ENCODE data around the gene PGA5.

The PGA5 gene

DNA sequence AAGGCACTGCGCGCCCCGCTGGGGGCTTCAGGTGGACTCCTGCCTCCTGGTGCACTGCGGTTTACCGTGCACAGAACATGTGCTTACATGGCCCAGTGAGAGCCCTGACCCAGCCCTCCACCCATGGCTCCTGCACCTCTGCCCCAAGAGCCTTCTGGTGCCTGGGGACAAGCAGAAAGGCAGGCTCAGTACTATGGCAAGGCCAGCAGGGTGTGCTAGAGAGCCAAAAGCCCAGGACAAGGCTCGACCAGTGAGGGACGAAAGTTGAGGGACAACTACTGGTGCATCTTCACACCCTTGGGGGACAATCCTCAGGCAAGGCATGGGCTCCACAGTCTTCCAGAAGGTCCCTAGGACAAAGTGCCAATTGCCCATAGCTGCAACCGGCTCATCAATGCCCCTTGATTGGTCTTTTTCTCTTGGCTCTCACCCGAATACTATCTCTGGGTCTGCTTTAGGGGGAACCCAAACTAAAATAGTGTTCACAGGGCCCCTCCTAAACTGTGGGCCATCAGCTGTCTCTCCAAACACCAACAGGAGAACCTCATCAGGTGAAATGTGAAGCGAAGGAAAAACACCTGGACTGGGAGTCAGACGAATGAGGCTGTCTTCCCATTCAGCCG lies 13.5 kb downstream of the PGA5 start:
- peak; percentile 94 for ATAC-seq
- TF ChIP-seq GLIS3 (CRISPR knock-in tag; IDR thresholded peaks at IDR 0.05) (no peak), ZNF70 (CRISPR knock-in tag; IDR thresholded peaks at IDR 0.05) (no peak), PPARA (CRISPR knock-in tag; IDR thresholded peaks at IDR 0.05; ENCODE audit: borderline replicate concordance) (no peak), OSR1 (CRISPR knock-in tag; IDR thresholded peaks at IDR 0.05) (no peak), ZFP30 (CRISPR knock-in tag; IDR thresholded peaks at IDR 0.05) (no peak), ESRRG (CRISPR knock-in tag; IDR thresholded peaks at IDR 0.05) (no peak), ZNF8 (CRISPR knock-in tag; IDR thresholded peaks at IDR 0.05) (no peak), TOX (CRISPR knock-in tag; IDR thresholded peaks at IDR 0.05; ENCODE audit: borderline replicate concordance) (no peak), SNAI2 (CRISPR knock-in tag; IDR thresholded peaks at IDR 0.05) (no peak), CSDC2 (CRISPR knock-in tag; IDR thresholded peaks at IDR 0.05) (no peak), ZNF565 (CRISPR knock-in tag; conservative IDR thresholded peaks at IDR 0.05; ENCODE audit: low read depth) (no peak)
- TF ChIP-seq, protein P1, sequence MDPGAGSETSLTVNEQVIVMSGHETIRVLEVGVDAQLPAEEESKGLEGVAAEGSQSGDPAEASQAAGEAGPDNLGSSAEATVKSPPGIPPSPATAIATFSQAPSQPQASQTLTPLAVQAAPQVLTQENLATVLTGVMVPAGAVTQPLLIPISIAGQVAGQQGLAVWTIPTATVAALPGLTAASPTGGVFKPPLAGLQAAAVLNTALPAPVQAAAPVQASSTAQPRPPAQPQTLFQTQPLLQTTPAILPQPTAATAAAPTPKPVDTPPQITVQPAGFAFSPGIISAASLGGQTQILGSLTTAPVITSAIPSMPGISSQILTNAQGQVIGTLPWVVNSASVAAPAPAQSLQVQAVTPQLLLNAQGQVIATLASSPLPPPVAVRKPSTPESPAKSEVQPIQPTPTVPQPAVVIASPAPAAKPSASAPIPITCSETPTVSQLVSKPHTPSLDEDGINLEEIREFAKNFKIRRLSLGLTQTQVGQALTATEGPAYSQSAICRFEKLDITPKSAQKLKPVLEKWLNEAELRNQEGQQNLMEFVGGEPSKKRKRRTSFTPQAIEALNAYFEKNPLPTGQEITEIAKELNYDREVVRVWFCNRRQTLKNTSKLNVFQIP (CRISPR knock-in tag; IDR thresholded peaks at IDR 0.05; ENCODE audit: borderline replicate concordance, low read depth): no peak
- TF ChIP-seq, protein P2, sequence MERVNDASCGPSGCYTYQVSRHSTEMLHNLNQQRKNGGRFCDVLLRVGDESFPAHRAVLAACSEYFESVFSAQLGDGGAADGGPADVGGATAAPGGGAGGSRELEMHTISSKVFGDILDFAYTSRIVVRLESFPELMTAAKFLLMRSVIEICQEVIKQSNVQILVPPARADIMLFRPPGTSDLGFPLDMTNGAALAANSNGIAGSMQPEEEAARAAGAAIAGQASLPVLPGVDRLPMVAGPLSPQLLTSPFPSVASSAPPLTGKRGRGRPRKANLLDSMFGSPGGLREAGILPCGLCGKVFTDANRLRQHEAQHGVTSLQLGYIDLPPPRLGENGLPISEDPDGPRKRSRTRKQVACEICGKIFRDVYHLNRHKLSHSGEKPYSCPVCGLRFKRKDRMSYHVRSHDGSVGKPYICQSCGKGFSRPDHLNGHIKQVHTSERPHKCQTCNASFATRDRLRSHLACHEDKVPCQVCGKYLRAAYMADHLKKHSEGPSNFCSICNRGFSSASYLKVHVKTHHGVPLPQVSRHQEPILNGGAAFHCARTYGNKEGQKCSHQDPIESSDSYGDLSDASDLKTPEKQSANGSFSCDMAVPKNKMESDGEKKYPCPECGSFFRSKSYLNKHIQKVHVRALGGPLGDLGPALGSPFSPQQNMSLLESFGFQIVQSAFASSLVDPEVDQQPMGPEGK (CRISPR knock-in tag; IDR thresholded peaks at IDR 0.05; ENCODE audit: borderline replicate concordance): no peak

DNA sequence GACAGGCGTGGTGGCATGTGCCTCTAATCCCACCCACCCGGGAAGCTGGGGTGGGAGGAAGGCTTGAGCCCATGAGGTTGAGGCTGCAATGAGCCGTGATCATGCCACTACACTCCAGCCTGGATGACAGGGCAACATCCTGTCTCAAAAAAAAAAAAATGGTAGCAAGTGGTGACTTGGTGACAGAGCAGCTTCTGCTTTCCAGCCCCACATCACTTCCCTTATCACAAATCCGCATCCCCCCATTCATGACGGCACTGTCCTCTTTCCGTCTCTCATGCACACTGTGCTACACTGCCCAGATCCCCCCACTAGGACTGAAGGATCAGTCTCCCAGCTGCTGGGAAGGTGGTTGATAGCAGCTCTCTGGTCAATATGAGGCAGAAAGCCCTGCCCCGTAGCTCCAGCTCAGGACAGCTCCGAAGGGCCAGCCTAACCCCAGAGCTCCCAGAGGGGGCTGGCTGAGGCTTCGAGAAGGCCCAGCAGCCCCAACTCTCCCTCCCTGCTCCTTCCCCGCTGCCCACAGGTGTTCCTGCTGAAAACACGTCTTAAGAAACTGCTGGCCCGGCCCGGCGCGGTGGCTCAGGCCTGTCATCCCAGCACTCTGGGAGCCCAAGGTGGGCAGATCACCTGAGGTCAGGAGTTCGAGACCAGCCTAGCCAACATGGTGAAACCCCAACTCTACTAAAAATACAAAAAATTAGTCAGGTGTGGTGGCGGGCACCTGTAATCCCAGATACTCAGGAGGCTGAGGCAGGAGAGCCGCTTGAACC lies 15.9 kb downstream of the PGA5 start:
- ATAC-seq: no peak
- TF ChIP-seq ZNF70 (CRISPR knock-in tag; IDR thresholded peaks at IDR 0.05) (no peak), RARB (CRISPR knock-in tag; IDR thresholded peaks at IDR 0.05) (no peak), ARNTL (CRISPR knock-in tag; IDR thresholded peaks at IDR 0.05; ENCODE audit: borderline replicate concordance, low read depth) (no peak), ZFP3 (CRISPR knock-in tag; IDR thresholded peaks at IDR 0.05) (no peak)
- TF ChIP-seq, protein P3, sequence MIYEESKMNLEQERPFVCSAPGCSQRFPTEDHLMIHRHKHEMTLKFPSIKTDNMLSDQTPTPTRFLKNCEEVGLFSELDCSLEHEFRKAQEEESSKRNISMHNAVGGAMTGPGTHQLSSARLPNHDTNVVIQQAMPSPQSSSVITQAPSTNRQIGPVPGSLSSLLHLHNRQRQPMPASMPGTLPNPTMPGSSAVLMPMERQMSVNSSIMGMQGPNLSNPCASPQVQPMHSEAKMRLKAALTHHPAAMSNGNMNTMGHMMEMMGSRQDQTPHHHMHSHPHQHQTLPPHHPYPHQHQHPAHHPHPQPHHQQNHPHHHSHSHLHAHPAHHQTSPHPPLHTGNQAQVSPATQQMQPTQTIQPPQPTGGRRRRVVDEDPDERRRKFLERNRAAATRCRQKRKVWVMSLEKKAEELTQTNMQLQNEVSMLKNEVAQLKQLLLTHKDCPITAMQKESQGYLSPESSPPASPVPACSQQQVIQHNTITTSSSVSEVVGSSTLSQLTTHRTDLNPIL (CRISPR knock-in tag; IDR thresholded peaks at IDR 0.05; ENCODE audit: low read depth): no peak
- TF ChIP-seq, protein P1 (CRISPR knock-in tag; IDR thresholded peaks at IDR 0.05; ENCODE audit: borderline replicate concordance, low read depth): no peak

DNA sequence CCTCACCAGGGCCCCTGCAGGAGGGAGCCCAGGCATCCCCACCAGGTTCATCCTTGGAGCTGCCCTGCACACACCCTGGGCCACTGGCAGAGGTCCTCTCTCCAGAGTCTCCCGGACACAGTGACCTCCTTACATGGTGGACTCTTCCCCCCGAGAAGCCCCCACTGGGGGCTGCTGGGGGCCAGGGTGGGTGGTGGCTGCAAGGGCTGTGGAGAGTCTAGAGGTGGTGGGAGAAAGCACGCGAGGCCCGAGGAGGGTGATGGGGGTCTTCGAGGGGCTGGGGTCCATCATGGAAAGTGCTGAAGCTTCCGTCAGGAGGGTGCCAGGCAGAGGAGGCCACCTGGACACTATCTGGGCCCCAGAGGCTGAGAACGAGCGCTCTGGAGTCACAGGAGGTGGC lies 17.6 kb downstream of the PGA5 start:
- TF ChIP-seq, protein P4, sequence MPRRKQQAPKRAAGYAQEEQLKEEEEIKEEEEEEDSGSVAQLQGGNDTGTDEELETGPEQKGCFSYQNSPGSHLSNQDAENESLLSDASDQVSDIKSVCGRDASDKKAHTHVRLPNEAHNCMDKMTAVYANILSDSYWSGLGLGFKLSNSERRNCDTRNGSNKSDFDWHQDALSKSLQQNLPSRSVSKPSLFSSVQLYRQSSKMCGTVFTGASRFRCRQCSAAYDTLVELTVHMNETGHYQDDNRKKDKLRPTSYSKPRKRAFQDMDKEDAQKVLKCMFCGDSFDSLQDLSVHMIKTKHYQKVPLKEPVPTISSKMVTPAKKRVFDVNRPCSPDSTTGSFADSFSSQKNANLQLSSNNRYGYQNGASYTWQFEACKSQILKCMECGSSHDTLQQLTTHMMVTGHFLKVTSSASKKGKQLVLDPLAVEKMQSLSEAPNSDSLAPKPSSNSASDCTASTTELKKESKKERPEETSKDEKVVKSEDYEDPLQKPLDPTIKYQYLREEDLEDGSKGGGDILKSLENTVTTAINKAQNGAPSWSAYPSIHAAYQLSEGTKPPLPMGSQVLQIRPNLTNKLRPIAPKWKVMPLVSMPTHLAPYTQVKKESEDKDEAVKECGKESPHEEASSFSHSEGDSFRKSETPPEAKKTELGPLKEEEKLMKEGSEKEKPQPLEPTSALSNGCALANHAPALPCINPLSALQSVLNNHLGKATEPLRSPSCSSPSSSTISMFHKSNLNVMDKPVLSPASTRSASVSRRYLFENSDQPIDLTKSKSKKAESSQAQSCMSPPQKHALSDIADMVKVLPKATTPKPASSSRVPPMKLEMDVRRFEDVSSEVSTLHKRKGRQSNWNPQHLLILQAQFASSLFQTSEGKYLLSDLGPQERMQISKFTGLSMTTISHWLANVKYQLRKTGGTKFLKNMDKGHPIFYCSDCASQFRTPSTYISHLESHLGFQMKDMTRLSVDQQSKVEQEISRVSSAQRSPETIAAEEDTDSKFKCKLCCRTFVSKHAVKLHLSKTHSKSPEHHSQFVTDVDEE (CRISPR knock-in tag; IDR thresholded peaks at IDR 0.05): no peak
- no peak for TF ChIP-seq TOX (CRISPR knock-in tag; IDR thresholded peaks at IDR 0.05; ENCODE audit: borderline replicate concordance)
- no peak for TF ChIP-seq ZFP30 (CRISPR knock-in tag; IDR thresholded peaks at IDR 0.05)
- no peak for TF ChIP-seq PPARA (CRISPR knock-in tag; IDR thresholded peaks at IDR 0.05; ENCODE audit: borderline replicate concordance)
- no peak for TF ChIP-seq ZNF565 (CRISPR knock-in tag; conservative IDR thresholded peaks at IDR 0.05; ENCODE audit: low read depth)
- no peak for TF ChIP-seq ISL1 (CRISPR knock-in tag; IDR thresholded peaks at IDR 0.05)
- ATAC-seq: no peak
